AG04450 (cell line): ENCODE results near the gene ASCC2. TPM values are rescaled to one million over a fixed set of nuclear protein-coding genes. Genes with fewer than 3 reads are reported as not detected.

Experiments used
- CTCF ChIA-PET: fragments of 300-600, 350-600 bp; formaldehyde crosslinking; extraction: SDS; loops from one replicate; lab custom pipeline; 2022; ENCODE audit warnings: antibody characterized with exemption, inconsistent platforms; lab: Charles Lee
- POLR2A ChIA-PET: fragments of 350-600 bp; formaldehyde crosslinking; extraction: SDS; loops from one replicate; lab custom pipeline; 2021; ENCODE audit warnings: antibody characterized with exemption, inconsistent platforms; lab: Yijun Ruan, JAX
- DNase-seq: peaks from one replicate; pipeline ENCODE4 v3.0.0-alpha.2; 2011; ENCODE audit warnings: low read depth, low spot score
- H3K27ac ChIP-seq: one replicate; pipeline ENCODE4 v1.5.1; 2012; ENCODE audit warnings: low read depth, low read length, control low read depth
- H3K27me3 ChIP-seq: one replicate; pipeline ENCODE4 v1.6.0; 2012; ENCODE audit warnings: low read length; ENCODE audit not compliant: control insufficient read depth, insufficient read depth
- H3K4me3 ChIP-seq: 2 replicates; pipeline ENCODE4 v1.5.1; 2011; ENCODE audit warnings: mild to moderate bottlenecking, low read depth, low read length, control low read depth
- H3K9me3 ChIP-seq: 2 replicates; pipeline ENCODE4 v1.5.1; 2012; ENCODE audit warnings: low read length; ENCODE audit not compliant: control insufficient read depth, insufficient read depth
- CTCF ChIP-seq: IDR thresholded peaks from 2 replicates; pipeline ENCODE4 v1.5.1; 2011; ENCODE audit warnings: low read depth, low read length, control low read depth, inconsistent platforms
- polyA plus RNA-seq: library from polyadenylated mRNA; depleted of rRNA; stranded (reverse); fragments of >200 nt; gene quantifications from 2 replicates; pipeline ENCODE4 v1.2.3, GENCODE V29; 2011

Gene ASCC2
- polyA plus RNA-seq, 1 experiment, result 45.9 TPM

- POLR2A ChIA-PET, result no interaction called here
Observed at GRCh38 chr22:29814003-29814402, 24.1 kb downstream of the ASCC2 start.

GRCh38 chr22:29813563-29813962 is 24.5 kb downstream of the ASCC2 start:
- no peak for DNase-seq
- Histone ChIP-seq H3K27ac (no peak overlapping the region), H3K27me3 (no peaks in the 10 kb centered on the region), H3K9me3 (no peaks in the 10 kb centered on the region), H3K4me3 (no peak overlapping the region)
- ChIA-PET CTCF (interaction anchor here (3.5 kb wide), 1 partner anchor 192 kb away, joined by 13 read pairs; no protein-coding TSS in a partner anchor), POLR2A (no interaction called here)
- no peak for TF ChIP-seq CTCF

More at GRCh38 chr22:29814003-29814402, 24.1 kb downstream of the ASCC2 start:
- Histone ChIP-seq H3K4me3 (no peak overlapping the region), H3K27ac (no peak overlapping the region), H3K9me3 (no peaks in the 10 kb centered on the region), H3K27me3 (no peaks in the 10 kb centered on the region)
- no peak for TF ChIP-seq CTCF
- no peak for DNase-seq
- CTCF ChIA-PET, result interaction anchor here (3.5 kb wide), 1 partner anchor 191 kb away, joined by 13 read pairs; no protein-coding TSS in a partner anchor

GRCh38 chr22:29813126-29813525 is 24.9 kb downstream of the ASCC2 start:
- no peak for DNase-seq
- TF ChIP-seq CTCF, result no peak
- CTCF ChIA-PET, result no interaction called here
- POLR2A ChIA-PET, result interaction anchor here (0.7 kb wide), 2 partner anchors 38 to 269 kb away, joined by 3 read pairs; no protein-coding TSS in a partner anchor
- no peak overlapping the region for H3K4me3 ChIP-seq
- H3K27me3 ChIP-seq, result no peaks in the 10 kb centered on the region
- H3K9me3 ChIP-seq, result no peaks in the 10 kb centered on the region
- no peak overlapping the region for H3K27ac ChIP-seq

- no peak for DNase-seq
- no peak overlapping the region for H3K4me3 ChIP-seq
- CTCF ChIA-PET, result interaction anchor here (1.1 kb wide), 1 partner anchor 194 kb away, joined by 4 read pairs; no protein-coding TSS in a partner anchor
- POLR2A ChIA-PET, result no interaction called here
- no peaks in the 10 kb centered on the region for H3K27me3 ChIP-seq
- no peak for TF ChIP-seq CTCF
- no peak overlapping the region for H3K27ac ChIP-seq
- no peaks in the 10 kb centered on the region for H3K9me3 ChIP-seq
Observed at GRCh38 chr22:29811377-29811776, 26.7 kb downstream of the ASCC2 start.

GRCh38 chr22:29810216-29810615 is 27.9 kb downstream of the ASCC2 start:
- Histone ChIP-seq H3K27me3 (no peaks in the 10 kb centered on the region), H3K27ac (no peak overlapping the region), H3K4me3 (no peak overlapping the region), H3K9me3 (no peaks in the 10 kb centered on the region)
- ChIA-PET POLR2A (no interaction called here), CTCF (interaction anchor here (0.7 to 1.4 kb wide), 3 partner anchors 10 to 279 kb away, joined by 3 to 5 read pairs (median 4); no protein-coding TSS in a partner anchor)
- no peak for TF ChIP-seq CTCF
- DNase-seq, result no peak
